HG02678 (cell line): ENCODE measurements around the gene MYO3B.
"Not testable (repeated sequence)": the region's sequence is repeated elsewhere in the genome, so short reads cannot be mapped to it uniquely, and the experiment has no call there.

Source experiments
- ATAC-seq: cut with Tn5 transposase; IDR thresholded peaks from one replicate; pipeline ENCODE4 v1.9.1; 2021; ENCODE audit warnings: mild to moderate bottlenecking, moderate library complexity; ENCODE audit not compliant: unreplicated experiment

Gene MYO3B

GRCh38 chr2:170660409-170660808 is 482.5 kb downstream of the MYO3B start:
- ATAC-seq = no peak

GRCh38 chr2:170665743-170666142 is 487.8 kb downstream of the MYO3B start:
- ATAC-seq = no peak

GRCh38 chr2:170669909-170670308 is 492.0 kb downstream of the MYO3B start:
- no peak for ATAC-seq

- ATAC-seq = no peak
Measured at GRCh38 chr2:170670651-170671050, 492.7 kb downstream of the MYO3B start.

- no peak for ATAC-seq
Measured at GRCh38 chr2:170671079-170671478, 493.1 kb downstream of the MYO3B start.

GRCh38 chr2:170674282-170674681 is 496.3 kb downstream of the MYO3B start:
- not testable (repeated sequence) for ATAC-seq

GRCh38 chr2:170675701-170676100 is 497.8 kb downstream of the MYO3B start:
- ATAC-seq = no peak

- no peak for ATAC-seq
Measured at GRCh38 chr2:170679607-170680079, 501.7 kb downstream of the MYO3B start.

- peak; percentile 85 for ATAC-seq
Measured at GRCh38 chr2:170680172-170680941, 502.4 kb downstream of the MYO3B start.

GRCh38 chr2:170681311-170681710 is 503.4 kb downstream of the MYO3B start:
- ATAC-seq = no peak

- no peak for ATAC-seq
Measured at GRCh38 chr2:170685591-170685990, 507.6 kb downstream of the MYO3B start.

- no peak for ATAC-seq
Measured at GRCh38 chr2:170689481-170689880, 511.5 kb downstream of the MYO3B start.

- no peak for ATAC-seq
Measured at GRCh38 chr2:170690640-170691039, 512.7 kb downstream of the MYO3B start.

- no peak for ATAC-seq
Measured at GRCh38 chr2:170694316-170694715, 516.4 kb downstream of the MYO3B start.

- no peak for ATAC-seq
Measured at GRCh38 chr2:170695521-170696410, 517.8 kb downstream of the MYO3B start.

GRCh38 chr2:170696948-170697347 is 519.0 kb downstream of the MYO3B start:
- ATAC-seq = no peak

- ATAC-seq = no peak
Measured at GRCh38 chr2:170701011-170701410, 523.1 kb downstream of the MYO3B start.

GRCh38 chr2:170703776-170704476 is 526.0 kb downstream of the MYO3B start:
- ATAC-seq = no peak
